Activated CD4-positive, alpha-beta T cell treated with anti-CD3 and anti-CD28 coated beads for 1 hour (primary cell): ENCODE data around the gene CDC42EP4.
"Not testable (repeated sequence)": the region's sequence is repeated elsewhere in the genome, so short reads cannot be mapped to it uniquely, and the experiment has no call there.

Experiments
- DNase-seq: peaks from one replicate; pipeline ENCODE4 v3.0.0-alpha.2; 2020

The CDC42EP4 gene

DNA sequence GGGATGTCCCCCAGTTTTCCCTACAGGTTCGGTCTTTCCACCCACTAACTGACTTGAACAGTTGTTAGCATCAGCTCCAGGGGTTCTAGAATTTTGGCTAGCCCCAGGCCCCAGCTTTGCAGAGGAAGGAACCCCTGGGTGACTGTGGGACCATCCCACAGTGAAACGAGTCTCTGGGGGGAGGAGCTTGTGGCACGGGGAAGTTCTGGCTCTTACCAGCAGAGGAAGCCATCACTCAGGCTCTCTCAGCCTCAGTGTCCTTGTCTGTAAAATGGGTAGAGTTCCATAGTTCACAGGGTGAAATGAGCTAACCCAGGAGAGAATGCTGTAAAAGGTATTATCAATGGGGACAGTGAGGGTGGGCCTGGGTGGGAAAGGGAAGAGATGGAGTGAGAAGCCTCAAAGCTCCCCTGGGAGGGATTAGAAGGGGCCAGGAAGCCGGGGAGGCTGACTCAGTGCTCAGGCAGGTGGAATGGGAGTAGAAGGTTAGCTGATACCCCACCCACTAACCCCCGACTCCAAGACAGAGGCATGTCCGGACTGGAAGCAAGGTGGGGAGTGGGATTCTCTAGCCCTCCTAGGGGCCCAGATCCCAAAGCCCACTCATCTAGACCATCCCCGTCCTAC lies 30.9 kb upstream of the CDC42EP4 start:
- no peak for DNase-seq

DNA sequence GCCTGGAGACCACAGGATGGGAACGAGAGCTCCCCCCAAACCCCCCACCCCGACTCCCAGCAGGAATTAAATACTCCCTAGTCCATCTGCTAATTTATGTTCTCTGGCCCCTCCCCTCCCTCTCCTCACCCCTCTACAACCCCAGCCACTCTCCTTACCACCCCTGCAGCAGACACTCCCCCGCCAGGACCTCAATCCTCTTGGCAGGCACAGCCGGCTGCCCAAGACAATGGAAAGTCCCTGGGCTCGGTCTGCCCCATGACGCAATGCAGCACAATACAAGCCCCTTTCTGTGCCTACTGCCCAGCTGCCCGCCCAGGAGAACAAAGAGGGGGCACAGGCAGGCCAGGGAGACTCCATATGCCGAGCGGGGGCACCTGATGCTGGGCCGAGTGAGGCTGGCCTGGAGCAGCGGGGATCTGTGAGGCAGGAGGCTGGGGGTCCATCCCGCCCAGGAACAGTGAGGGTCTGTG lies 30.3 kb upstream of the CDC42EP4 start:
- no peak for DNase-seq

DNA sequence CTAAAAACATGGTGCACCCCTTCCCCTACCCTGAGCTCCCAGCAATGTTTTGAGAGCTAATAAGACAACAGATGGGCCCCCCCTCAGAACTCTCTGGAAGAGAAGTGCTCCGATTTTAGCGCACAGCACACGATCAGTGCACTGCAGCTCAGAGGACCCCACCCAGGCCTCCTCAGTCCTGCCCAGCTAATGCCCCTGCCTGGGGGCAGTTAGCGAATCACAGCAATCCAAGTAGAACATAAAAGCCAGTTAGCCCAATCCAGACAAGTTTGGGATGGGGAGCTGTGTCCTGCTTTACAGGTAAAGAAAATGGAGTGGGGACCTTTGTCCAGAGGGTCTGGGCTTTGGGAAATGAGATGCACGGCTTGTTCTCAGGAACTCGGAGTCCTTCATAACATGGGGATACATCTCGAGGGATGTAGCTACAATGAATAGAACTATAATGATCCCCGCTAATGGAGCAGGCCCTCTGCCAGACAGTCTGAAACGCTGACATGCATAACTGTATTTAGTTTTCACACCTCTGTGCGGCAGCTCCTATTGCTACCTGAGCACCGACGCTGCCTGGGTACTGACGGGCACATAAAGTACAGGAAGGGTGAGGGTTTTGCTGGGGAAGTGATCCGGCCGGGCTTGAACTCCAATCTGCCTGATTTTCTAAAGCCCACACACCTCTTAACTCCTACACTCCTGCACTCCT lies 29.7 kb upstream of the CDC42EP4 start:
- no peak for DNase-seq

DNA sequence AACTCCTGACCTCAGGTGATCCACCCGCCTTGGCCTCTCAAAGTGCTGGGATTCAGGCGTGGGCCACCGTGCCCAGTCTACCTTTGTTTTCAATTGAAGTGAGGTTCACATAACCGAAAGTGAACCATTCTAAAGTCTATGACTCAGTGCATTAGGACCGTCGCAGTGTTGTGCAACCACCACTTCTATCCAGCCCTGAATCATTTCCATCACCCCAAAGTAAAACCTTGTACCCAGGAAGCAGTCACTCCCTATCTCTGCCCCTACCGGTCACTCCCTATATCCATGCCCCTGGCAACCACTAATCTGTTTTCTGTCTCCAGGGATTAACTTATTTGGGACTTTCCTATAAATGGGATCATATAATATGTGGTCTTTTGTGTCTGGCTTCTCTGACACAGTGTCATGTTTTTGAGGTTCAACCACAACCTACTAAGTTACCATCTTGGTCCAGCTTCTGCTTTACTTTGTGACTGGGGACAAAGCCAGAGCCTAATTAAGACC lies 28.3 kb upstream of the CDC42EP4 start:
- no peak for DNase-seq

DNA sequence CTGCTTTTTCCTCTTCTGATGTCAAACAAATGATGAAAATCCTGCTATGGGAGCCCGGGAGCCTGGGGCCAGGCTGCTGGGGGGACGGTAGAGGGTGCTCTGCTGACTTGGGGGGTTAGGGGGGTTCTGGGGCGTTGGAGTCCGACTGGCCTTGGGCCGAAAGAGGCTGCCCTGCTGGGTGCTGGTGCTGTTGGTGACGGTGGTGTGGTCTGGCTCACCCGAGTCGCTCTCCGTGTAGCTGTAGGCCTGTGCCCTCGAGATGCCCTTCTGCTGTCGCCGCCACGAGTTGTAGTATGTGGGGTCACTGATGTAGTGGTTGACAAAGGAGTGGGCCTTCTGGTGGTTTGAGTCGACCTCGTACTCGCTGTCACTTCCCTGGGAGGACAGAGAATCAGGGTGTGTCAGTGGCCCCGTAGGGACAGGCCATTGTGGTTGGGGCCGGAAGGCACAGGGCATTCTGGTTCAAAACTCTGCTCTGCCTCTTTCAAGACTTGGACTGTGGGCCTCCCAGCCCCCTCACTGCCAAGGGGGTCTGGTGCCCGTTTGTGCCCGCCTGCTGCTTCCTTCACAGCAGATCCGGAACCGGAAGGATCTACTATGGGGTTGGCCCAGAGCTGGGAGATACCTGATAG lies 26.9 kb upstream of the CDC42EP4 start:
- DNase-seq, result no peak

DNA sequence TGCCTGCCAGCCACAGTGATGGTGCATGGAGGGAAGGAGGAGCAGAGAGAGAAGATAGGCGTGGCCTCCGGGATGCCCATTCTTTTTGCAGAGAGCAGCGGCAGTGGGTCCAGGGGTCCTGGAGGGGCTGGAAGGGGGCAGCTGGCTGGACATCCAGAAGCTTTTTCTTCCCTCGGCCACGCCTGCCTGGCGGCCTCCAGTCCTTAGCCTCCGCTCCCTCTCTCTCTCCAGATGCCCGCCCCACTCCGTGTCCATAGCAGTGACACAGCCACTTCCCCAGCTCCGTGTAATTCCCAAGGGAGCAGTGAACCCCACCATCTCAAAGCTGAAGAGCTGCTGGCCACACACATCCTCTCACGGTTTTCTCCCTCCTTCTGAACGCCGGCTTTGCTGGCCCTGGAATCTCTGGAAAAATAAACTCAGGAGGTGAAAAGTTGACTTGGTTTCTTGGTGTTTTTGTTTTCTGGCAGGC lies 26.3 kb upstream of the CDC42EP4 start:
- DNase-seq, result no peak

DNA sequence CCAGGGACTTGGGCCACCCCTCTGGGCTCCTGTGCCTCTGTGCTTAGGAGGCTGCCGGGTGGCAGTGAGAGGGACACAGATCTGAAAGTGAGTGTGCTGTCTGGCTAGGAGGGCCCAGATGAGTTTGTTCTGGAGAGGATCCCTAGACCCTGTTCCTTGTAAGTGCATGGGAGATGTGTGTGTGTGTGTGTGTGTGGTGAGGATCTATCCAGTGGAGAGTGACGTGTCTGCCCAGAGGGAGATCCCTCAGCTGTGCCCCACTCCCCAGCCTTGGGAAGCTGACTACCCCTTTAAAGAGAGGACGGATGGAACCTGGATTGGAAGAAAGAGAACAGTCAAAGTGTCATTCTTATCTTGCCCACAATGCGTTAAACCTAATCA lies 25.5 kb upstream of the CDC42EP4 start:
- no peak for DNase-seq

DNA sequence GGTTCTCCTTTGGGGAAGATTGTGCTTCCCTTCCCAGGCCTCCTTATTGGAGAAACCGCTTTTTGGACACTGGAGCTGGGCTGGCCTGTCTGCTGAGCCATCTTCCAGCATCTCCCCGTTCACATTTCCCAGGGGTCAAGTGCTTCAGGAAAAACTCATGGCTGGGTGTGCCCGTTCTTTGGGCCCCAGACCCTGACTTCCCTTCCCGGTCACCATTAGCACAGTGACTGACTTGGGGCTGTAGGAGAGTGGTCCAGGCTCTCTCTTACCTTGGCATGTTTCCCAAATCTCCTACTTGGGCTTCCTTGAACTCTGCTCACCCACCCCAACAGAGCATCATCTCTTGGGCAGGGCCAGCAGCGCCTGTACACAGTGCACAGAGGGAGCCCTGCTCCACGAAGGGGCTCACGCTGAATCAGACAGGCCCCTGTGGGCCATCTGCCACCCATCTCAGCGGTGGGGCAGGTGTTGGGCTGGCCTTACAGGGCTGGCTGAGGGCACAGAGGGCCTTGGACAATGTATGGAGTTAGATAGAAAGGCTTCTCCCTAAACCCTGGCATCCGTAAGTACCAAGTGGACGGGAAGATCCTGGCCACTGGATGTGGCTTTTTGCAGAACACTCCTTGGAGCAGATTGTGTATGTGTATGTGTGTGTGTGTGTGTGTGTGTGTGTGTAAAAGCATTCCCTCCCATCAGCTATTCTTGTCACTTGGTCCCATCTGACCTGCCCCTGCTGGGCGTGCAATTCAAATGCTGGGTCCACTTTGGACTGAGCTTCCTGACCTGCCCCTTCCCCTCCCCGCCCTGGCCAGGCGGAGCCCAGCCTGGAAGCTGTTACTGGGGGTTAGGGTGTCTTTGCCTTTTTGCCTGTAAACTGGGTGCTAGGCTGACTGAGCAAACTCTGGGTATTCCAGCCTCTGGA lies 24.9 kb upstream of the CDC42EP4 start:
- no peak for DNase-seq

DNA sequence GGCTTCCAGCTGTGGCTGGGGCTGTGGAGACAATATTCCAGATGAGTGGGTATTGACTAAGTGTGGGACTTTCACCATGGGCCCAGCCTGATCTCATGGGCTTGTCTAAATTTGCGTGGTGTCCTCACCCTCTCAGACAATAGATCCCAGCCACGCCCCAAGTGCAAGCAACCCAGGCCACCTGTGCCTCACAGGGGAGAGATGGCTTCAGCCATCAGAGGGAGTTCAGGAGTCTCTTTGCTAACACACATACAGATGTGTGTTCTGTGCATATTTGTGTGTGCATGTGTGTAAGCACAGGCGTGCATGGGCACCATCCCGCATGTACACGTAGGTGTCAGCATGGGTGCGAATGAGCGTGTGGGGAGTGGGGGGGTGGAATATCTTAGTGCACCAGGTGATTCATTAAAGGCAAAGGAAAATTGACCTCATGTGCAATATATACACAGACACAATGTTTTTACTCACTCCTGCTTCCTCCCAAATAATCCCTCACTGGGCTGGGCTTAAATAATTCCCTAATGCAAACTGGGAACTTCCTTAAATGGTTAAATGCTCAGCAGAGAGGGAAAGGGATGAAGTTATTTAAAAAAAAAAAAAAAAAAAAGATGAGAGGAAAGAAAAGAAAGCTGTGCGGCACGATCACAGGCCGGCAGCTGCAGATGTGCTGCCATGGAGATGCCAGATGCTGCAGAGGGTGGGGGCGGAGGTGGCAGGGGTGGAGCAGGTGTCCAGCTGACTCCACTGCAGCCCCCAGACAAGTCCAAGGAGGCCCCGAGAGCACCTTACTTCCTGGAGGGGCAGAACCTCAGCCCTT lies 24.0 kb upstream of the CDC42EP4 start:
- no peak for DNase-seq

DNA sequence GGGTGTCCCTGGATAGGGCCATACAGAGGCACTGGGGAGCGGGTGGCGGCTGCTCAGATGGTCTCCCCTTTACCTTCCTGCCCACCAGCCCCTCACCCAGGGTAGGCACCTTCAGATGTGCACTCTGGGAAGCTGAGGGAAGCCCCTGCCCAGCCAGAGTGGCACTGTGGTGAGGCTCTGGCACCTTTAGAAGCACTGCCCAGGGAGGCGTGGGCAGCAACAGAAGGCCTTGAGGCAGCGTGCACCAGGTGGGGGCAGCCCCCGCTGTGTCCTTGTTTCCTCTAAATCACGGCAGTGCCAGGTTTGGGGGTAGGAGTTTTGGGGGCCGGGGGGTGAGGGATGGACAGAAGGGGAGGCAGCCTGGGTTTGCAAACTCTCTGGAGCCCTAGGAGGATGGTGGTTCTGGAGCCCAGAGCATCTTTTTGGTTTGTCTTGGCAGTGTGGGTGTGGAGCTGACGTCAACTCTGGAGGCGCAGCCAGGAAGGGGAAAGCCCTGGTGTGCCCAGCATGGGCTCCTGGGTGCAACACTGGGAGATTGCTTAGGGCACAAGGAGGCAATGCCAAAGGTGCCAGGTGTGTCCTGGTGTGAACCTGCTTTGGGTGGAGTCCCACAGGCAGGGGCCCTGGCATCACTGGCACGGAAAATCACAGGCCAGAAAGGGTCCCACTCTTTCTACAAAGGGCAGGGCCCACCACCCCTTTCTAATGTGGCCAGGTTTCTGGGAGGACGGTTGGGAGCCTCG lies 23.1 kb upstream of the CDC42EP4 start:
- no peak for DNase-seq

DNA sequence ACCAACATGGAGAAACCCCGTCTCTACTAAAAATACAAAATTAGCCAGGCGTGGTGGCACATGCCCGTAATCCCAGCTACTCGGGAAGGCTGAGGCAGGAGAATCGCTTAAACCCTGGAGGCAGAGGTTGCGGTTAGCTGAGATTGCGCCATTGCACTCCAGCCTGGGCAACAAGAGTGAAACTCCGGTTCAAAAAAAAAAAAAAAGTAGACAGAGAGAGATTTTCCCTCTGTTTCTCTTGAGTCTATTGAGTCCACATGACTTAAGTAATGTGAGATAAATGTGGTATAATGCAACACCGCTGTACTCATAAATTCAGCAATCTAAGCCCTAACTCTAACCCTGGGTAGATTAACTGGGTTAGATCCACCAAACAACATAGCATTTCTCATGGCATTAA lies 21.6 kb upstream of the CDC42EP4 start:
- DNase-seq, result not testable (repeated sequence)

DNA sequence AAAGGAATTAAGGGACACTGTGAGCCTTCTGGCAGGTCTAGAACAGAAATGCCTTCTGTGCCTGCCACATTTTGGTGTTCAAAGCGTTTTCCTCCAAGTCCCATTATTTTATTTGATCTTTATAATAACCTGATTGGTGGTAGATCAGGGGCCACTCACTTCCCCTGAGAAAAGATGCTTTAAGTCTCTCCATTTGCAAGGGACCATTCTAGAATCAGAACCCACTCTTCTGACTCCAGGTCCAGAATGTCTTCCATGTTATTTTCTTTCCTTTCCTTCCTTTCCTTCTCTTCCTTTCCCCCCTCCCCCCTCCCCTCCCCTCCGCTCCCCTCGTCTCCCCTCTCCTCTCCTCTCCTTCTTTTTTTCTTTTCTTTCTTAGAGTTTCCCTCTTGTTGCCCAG lies 19.3 kb upstream of the CDC42EP4 start:
- no peak for DNase-seq

DNA sequence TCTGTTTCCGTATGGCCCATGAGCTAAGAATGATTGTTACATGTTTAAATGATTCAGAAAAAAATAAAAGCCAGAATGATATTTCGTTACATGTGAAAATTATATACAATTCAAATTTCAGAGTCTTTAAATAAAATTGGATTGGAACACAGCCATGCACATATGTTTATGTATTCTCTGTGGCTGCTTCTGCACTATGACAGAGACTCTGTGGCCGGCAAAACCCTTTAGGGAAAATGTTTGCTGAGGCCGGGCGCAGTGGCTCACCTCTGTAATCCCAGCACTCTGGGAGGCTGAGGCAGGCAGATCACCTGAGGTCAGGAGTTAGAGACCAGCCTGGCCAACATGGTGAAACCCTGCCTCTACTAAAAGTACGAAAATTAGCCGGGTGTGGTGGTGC lies 15.9 kb upstream of the CDC42EP4 start:
- no peak for DNase-seq

DNA sequence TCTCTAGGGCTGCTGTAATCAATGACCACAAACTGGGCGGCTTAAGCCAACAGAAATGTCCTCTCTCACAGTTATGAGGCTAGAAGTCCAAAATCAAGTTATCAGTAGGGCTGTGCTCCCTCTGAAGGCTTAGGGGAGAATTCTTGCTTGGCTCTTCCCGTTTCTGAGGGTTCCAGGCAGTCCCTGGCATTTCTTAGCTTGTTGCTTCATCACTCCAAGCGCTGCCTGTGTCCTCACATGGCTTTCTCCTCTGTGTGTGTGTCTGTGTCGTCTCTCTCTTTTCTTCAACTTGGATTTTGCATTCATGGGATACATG lies 13.7 kb upstream of the CDC42EP4 start:
- no peak for DNase-seq

DNA sequence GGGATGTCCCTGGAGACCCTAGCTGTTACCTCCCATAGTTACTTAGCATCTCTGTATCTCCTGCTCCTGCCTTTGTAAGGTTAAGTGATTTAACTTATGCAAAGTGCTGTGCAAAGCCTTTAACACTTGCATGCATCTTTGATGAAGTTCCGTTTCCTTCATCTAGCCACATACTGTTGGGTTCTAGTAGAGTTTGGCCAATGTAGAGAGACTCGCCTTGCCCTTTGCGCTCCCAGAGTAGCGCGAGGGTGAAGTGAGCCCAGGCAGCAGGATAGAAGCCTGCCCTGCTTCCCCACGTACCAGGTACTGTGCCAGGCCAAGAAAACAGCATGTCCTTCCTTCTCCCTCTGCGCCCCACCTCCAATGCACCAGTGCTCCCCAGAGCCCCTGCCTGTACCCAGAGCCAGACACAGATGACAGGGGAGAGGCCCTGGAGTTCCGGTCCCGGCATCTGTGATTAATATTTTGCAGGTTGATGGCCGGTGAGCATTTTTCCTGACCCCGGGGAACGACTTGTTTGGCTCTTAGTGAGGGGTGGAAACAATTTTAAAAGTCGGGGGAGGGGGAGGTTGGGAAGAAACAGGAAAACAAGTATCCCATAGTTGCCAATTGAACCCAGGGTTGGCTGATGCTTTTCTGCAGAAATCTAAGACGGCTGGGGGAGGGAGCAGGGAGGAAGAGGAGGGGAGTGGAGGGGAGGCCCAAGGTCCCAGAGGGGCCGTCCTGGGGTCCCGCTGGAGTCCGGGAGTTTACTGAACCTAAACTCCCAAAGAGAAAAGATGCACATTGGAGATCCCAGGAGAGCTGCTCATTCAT lies 13.1 kb upstream of the CDC42EP4 start:
- no peak for DNase-seq

DNA sequence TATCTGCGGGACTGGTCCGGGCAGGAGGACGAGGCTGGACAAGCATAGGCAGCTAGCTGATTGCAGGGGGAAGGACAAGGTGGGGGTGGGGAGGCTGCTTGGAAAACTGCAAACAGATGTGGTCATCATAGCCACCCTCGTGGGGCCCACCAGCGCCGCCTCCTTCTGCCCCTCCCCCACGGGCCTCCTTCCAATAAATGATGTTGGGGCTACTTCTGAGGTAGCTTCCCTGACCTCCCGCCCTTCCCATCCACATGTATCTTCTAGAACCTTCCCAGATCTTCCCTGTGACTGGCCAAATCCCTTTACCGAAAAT lies 12.3 kb upstream of the CDC42EP4 start:
- no peak for DNase-seq

DNA sequence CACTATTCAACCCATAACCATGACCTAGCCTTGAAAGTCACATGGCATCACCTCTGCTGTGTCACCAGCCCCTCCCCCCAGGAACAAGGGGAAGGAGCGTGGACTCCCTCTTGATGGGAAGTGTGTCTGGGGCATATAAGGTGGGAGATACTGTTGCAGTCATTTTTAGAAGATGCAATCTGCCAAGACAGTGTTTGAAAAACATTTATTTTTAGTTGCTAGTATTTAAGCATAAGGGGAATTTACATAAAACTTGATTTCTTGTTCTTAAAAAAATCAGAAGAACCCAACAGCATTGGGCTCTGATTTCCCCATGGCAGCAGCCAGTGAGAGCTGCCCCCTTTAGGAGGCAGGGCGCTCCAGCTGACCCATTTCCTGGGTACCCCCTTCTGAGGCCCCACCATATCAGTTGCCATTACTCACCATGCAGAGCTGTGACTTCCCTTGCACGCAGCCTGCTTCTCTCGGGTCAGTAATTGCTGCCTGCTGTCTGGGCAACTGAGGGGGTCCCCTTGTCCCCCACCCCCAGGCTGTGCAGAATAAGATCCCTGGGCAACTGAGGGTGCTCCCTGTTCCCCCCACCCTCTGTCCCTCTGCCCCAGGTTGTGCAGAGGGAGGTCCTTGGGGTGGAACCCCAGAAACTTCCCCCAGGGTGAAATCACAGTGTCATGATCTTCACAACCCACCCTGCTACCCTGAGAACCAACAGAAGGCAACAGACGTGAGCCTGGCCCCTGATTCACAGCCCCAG lies 11.8 kb upstream of the CDC42EP4 start:
- no peak for DNase-seq

DNA sequence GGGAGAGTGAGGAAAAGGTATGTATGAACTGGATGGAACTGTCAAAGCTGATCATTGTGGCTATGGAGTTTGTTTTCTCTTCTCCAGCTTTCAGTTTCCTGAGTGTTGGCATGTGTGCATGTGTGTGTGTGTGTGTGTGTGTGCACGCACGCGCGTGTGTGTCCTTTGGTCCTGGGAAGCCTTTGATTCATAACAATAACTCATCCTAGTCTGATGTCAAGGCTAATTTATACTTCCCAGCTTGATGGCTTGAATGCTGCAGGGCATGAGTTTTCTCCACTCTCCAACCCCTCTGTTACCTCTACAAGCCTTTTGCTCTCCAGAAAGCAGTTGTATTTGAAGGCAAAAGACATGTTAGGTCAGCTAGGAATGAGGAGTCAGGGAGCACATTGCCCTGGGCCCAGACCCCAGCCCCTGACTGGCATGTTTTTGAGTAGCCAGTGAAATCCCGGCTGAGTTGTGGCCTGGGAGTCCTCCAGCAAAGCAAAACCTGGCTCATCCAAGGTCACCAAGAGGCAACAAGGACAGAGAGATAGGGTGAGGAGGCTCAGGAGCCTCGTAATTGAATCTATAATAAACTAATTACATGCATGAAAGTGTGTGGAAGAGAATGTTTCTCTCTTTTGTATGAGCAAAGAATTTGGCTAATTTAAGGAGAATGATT lies 8.9 kb upstream of the CDC42EP4 start:
- DNase-seq, result no peak

DNA sequence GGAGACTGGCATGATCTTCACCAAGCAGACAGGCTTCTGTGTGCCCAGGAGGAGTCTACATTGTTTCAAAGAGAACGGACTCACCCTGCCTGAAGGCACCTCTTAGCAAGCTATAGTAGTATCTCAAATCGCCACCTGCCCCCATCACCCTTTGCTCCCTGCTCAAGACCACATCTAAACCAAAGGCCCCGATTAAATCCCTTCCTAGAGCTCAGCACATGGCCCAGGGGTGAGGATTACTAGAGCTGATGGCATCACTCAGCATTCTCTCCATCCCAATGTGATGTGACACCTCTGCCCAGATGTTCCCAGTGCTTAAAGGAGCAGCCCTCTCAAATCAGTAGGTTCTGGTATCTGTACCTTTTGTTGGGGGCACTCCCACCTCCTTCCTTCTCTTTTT lies 8.0 kb upstream of the CDC42EP4 start:
- DNase-seq, result no peak
